Amniotic stem cell (primary cell): ENCODE data around the gene CDK14.

Source experiments
- DNase-seq: peaks from one replicate; lab custom pipeline; 2025; lab: John Stamatoyannopoulos, UW

CDK14 gene

GRCh38 chr7:90595801-90596670 is at the start of gene CDK14:
Gene CDK14 (plus strand): TSS chr7:90596321. CDS start chr7:90596628, 307 bp downstream.
- peak; percentile 59 for DNase-seq

- DNase-seq = no peak
These were observed 45.1 kb upstream of the CDK14 start for GRCh38 chr7:90551036-90551435.

- no peak for DNase-seq
These were observed 43.6 kb upstream of the CDK14 start for GRCh38 chr7:90552521-90552920.

DNA sequence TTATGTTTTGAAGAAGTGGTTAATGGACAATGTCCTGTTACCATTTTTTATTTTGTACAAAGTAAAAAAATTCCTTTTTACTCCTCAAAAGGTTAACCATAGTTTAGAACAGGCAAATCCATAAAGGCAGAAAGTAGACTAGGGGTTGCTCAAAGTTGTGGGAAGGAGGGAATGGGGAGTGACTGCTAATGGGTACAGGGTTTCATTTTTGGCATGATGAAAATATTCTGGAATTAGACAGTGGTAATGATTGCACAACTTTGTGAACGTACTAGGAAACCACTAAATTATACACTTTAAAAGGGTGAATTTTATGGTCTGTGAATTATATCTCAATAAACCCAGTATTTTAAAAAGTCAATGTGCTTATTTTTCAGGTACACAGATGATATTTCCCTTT is 35.4 kb upstream of the CDK14 start:
- DNase-seq = no peak

DNA sequence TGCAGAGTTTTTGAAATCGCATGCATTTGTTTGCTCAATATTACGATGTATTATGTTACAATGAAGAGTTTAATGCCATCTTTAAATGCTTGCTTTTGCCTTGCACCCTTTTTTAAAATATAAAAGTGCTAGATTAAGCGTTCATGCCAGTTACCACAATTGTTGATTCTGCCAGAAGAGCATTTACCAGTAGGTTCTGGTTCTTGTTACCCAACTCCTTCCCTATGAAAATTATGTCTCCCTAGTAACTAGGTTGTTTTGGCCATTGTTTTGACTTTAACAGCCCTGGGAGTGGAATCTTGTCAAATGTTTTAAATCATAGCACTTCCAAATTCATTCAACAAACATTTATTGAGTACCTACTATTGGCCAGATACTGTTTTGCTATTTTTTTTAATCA is 32.8 kb upstream of the CDK14 start:
- no peak for DNase-seq

DNA sequence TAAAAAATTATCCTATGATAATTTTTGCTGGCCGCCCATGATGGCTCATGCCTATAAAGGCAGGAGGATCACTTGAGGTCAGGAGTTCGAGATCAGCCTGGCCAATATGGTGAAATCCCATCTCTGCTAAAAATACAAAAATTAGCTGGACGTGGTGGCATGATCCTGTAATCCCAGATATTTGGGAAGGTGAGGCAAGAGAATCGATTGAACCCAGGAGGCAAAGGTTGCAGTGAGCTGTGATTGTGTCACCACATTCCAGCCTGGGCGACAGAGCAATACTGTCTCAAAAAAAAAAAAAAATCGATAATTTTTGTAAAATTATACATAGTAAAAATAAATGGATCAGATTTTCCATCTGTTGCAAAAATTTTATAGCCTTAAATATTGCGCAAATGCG is 31.7 kb upstream of the CDK14 start:
- DNase-seq = no peak

DNA sequence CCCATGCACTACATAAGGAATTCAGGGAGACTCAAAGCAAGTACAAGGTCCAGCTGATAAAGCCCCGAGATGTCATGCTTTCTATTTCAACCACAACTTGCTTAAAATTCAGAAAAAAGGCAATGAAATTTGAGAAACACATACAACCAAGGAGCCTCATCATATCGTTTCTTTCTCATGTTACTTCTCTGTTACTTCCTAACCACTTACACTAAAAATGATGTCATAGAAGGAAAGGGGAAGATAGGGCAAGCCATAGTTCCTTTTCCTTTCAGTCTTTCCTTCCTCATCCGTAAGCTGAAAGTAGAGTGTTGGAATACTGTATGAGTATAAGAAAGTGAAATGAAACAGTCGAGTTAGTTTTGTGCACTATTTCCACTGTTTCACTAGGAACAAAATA is 27.9 kb upstream of the CDK14 start:
- DNase-seq = no peak

DNA sequence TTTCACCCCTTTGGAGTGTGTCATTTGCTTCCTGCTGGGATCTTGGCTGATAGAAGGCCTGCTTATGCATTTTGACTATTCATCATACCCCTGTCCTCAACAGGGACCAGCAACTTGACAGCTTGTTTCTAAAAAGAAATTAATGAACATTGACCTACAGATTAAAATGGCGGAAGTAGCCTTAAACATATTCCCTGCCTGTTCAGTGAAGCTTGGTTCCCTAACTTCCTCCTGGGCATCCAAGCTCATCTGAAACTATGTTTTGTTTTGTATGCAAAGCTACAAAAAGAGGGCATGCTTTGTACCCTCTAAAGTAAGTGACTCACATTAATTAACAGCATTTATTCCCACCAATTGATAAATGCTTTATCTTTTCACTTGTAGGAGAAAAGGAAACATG is 26.8 kb upstream of the CDK14 start:
- no peak for DNase-seq

DNA sequence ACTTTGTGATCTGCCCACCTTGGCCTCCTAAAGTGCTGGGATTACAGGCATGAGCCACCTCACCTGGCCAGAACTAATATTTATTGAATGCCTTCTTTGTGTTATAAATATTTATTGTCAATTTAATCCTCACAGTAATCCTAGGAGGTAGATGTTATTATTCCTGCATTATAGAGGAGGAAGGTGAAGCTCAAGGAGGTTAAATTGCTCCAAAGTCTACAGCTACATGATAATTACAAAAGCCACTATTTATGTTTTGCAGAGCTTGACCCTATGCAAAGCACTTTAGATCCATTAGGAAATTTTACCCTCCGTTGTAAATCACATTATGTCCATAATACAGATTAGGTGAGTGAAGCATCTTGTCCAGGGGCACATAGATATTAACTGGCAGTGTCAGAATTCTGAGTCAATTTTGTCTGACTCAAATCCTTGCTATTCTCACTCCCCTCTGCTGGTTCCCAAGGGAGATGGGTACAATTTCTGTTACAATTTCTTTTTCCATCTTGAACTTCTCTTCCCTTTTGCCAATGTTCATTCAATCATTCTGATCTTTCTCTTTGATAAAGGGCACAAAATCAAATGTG is 25.7 kb upstream of the CDK14 start:
- no peak for DNase-seq

- DNase-seq = no peak
These were observed 21.8 kb upstream of the CDK14 start for GRCh38 chr7:90574146-90574819.

DNA sequence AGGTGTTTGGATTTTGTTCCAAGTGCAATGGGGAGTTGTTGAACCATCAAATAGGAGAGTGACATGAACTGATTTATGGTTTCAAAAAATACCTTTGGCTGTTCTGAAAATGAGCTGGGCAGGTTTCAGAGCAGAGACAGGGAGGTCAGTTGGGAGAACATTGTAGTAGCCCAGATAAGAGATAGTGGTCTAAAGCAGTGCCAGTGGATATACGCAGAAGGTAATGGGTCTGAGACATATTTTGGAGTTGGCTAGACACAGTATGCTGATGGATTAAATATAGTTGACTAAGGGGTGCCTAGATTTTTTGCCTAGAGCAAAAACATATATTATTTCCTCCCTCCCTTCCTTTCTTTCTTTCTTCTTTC is 21.3 kb upstream of the CDK14 start:
- DNase-seq = no peak

DNA sequence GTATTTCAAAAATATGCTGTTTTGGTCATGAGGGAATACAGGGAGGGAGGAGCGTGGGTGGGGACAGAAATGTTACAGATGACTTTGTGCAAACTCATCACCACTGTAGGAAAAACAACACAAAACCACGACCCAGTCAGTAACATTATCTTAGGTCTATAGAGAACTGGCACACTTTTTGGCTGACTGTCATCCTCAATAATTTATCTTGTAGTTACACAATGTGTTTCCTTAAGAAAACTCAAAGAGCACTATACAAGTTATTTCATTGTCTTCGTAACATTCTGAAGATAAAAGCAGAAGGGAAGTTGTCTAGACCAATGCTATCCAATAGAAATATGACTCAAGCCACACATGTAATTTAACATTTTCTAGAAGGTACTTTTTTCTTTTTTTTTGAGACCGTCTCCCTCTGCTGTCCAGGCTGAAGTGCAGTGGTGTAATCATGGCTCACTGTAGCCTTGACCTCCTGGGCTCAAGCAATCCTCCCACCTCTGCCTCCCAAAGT is 16.9 kb upstream of the CDK14 start:
- DNase-seq = peak; percentile 11

- no peak for DNase-seq
These were observed 16.1 kb upstream of the CDK14 start for GRCh38 chr7:90580051-90580450.

DNA sequence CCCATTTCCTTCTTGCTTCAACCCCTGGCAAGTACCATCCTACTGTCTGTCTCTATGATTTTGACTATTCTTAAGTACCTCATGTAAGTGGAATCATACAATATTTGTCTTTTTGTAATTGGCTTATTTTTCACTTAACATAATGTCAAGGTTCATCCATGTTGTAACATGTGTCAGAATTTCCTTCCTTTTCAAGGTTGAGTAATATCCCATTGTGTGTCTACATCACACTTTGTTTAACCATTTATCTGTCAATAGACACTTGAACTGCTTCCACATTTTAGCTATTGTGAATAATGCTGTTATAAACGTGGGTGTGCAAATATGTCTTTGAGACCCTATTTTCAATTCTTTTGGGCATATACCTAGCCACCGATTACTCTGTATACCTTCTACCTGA is 14.0 kb upstream of the CDK14 start:
- no peak for DNase-seq

DNA sequence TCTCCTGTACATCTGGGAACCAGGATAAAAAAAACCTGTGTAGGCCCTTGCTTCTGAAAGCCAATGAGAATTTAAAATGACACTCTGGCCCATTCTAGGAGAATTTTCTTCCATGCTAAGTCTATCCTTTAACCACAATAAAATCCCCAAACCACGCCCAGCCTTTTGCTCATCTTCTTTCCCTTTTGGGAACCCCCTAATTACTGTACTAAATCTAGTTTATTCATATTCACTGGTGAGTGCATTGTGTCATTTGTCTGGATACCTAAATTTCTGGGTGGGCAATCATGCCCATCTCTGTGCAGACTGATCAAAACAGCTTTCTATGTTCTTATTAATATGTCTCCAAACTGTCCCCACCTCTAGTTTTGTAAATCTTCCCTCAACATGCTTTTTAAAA is 11.7 kb upstream of the CDK14 start:
- no peak for DNase-seq

DNA sequence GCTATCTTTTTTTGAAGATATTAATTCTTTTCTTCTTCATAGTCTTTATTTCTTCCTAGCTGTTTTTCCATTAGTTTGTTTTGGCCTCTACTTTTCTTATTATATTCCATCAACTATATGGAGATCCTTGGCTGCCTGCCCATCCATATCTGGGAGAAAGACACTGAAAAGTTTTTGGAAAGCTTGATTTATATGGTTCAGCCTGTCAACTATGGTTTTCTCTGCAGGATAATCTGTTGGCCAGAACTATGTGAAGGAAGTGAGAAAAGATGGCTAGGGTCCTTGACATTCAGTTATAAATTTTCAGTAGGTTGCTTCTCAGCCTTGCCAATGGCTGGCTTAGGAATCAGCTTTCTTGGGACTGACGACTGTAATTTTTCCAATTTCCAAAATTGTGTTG is 10.0 kb upstream of the CDK14 start:
- DNase-seq = no peak

DNA sequence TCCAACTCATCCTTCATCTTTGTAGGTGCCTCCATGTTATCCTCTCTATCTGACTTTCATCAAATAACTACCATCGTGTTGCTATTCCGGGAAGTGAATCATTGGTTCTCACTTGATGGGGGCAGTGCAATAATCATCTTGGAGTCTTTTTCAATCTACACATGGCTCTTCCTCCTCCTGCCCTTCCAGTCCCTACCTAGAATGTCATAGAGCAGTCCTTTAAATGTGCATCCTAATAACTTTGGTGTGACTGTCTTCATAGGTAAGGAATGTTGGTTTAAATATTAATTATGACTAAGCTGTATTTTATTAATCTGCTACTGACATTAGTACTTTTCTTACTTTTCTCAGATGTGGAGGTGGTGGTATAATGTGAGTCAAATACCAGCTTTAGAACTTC is 8.4 kb upstream of the CDK14 start:
- no peak for DNase-seq

- no peak for DNase-seq
These were observed 4.1 kb upstream of the CDK14 start for GRCh38 chr7:90592033-90592432.

- DNase-seq = no peak
These were observed 2.9 kb upstream of the CDK14 start for GRCh38 chr7:90593205-90593604.

- DNase-seq = peak; percentile 24
These were observed 1.3 kb upstream of the CDK14 start for GRCh38 chr7:90594751-90595317.

DNA sequence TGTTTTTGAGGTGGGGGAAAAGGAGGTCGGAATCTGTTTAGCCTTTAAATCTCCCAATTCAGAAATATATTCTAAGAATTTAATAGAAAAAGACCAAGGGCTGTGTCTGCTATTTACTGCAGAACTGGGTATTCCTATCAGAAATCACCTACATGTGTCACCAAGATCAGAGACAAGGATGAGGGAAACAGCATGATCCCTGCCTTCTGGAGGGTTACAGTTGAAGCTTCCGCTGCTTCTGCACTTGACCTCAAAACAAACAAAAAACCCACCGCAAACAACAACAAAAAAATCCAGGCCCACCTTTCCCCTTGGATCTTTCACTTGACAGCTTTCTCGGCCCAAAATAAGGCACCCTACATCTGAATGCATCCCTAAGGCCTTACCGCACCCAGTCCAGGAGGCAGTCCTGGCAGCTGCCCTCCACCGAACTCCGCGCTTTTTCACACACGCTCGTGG is 750 bp upstream of the CDK14 start:
- no peak for DNase-seq
